A549 treated with ZK216348 at 1 μM for 4 hours (cell line): ENCODE data around the gene WIPF2. TPM values are rescaled to one million over a fixed set of nuclear protein-coding genes. Genes with fewer than 3 reads are reported as not detected.

Experiments used
- total RNA-seq: library from RNA; stranded (reverse); fragments of 200-300 nt; extraction: Qiagen RNA extraction; gene quantifications from 5 replicates; pipeline ENCODE4 v1.2.3, GENCODE V29; 2022; ENCODE audit warnings: low read depth

The WIPF2 gene
- 17.1 to 25.1 TPM (median 20.9 TPM) in 5 replicates for total RNA-seq

GRCh38 chr17:40218740-40219593 lies at the start of gene WIPF2:
Gene WIPF2 (plus strand): TSS chr17:40219304. CDS start chr17:40256460, 37,156 bp downstream.

GRCh38 chr17:40177275-40177874 lies 41.7 kb upstream of the WIPF2 start, which contains the start of gene RAPGEFL1:
Gene RAPGEFL1 (plus strand): TSS chr17:40177470. CDS start chr17:40177862, 392 bp downstream.

GRCh38 chr17:40287494-40288369 lies 68.6 kb downstream of the WIPF2 start, which contains the start of gene CDC6:
Gene CDC6 (plus strand): TSS chr17:40287879. CDS start chr17:40289421, 1,542 bp downstream.

GRCh38 chr17:40309031-40309948 lies 90.2 kb downstream of the WIPF2 start, which contains the start of gene RARA:
Gene RARA (plus strand): TSS chr17:40309180. CDS start chr17:40331219, 22,039 bp downstream.

Other genes starting within 250 kb of the WIPF2 start
- 136 to 184 TPM (median 177 TPM) in 5 replicates for gene PSMD3, start 238.5 kb upstream of the WIPF2 start, total RNA-seq
- gene CSF3, start 203.9 kb upstream of the WIPF2 start, total RNA-seq: 0.19 to 0.68 TPM (median 0.22 TPM) in 4 of 5 replicates, not detected in the other
- gene MED24, start 164.9 kb upstream of the WIPF2 start, total RNA-seq: 33.5 to 68.4 TPM (median 57.8 TPM) in 5 replicates
- gene THRA, start 156.3 kb upstream of the WIPF2 start, total RNA-seq: 17.1 to 27.1 TPM (median 22.3 TPM) in 5 replicates
- gene NR1D1, start 118.7 kb upstream of the WIPF2 start, total RNA-seq: 8.8 to 11.3 TPM (median 10.3 TPM) in 5 replicates
- gene MSL1, start 97.3 kb upstream of the WIPF2 start, total RNA-seq: 55.9 to 70.2 TPM (median 69.0 TPM) in 5 replicates
- 43.8 to 51.0 TPM (median 48.4 TPM) in 5 replicates for gene CASC3, start 78.8 kb upstream of the WIPF2 start, total RNA-seq
- 2.1 to 3.4 TPM (median 2.9 TPM) in 5 replicates for gene RAPGEFL1, start 41.8 kb upstream of the WIPF2 start, total RNA-seq
- gene CDC6, start 68.6 kb downstream of the WIPF2 start, total RNA-seq: 49.2 to 61.6 TPM (median 54.6 TPM) in 5 replicates
- 34.5 to 45.5 TPM (median 38.2 TPM) in 5 replicates for gene RARA, start 89.9 kb downstream of the WIPF2 start, total RNA-seq
- gene GJD3, start 145.4 kb downstream of the WIPF2 start, total RNA-seq: 0.73 to 1.6 TPM (median 0.88 TPM) in 5 replicates
- 134 to 262 TPM (median 221 TPM) in 5 replicates for gene TOP2A, start 198.6 kb downstream of the WIPF2 start, total RNA-seq
- 1,873 to 3,199 TPM (median 3,004 TPM) in 5 replicates for gene IGFBP4, start 224.1 kb downstream of the WIPF2 start, total RNA-seq